IMR-90 (cell line): ENCODE measurements around the gene SPACA6. TPM values are rescaled to one million over a fixed set of nuclear protein-coding genes. Genes with fewer than 3 reads are reported as not detected.

Experiments
- ATAC-seq: fragments of 200-7000 bp; cut with Tn5 transposase; 2 replicates; pipeline ENCODE4 v1.9.1; 2020; ENCODE audit warnings: low read depth, mild to moderate bottlenecking, moderate library complexity
- BruUV-seq: library from RNA; stranded (reverse); fragments of 400-500 nt; replicated peaks from 2 replicates; lab custom pipeline; 2021; lab: Mats Ljungman, UMichigan
- CTCF ChIA-PET: fragments of 300-600 bp; formaldehyde crosslinking; extraction: SDS; loops from one replicate; lab custom pipeline; 2021; ENCODE audit warnings: antibody characterized with exemption; lab: Yijun Ruan, JAX
- POLR2A ChIA-PET: fragments of 300-600 bp; sonication (Branson Sonifier 250); formaldehyde crosslinking; loops from one replicate; lab custom pipeline; 2022; ENCODE audit warnings: antibody characterized with exemption; ENCODE audit not compliant: unreplicated experiment; lab: Charles Lee
- DNase-seq: peaks from one replicate; pipeline ENCODE4 v3.0.0; 2013
- H2AFZ ChIP-seq: replicated peaks from 2 replicates; pipeline ENCODE3; 2013; ENCODE audit warnings: low read length, mild to moderate bottlenecking; ENCODE audit not compliant: poor library complexity
- H2AK5ac ChIP-seq: 2 replicates; pipeline ENCODE4 v1.6.1; 2013; ENCODE audit warnings: low read depth, low read length, inconsistent platforms
- H2AK9ac ChIP-seq: replicated peaks from 2 replicates; pipeline ENCODE3; 2013; ENCODE audit warnings: mild to moderate bottlenecking, low read depth, low read length, moderate library complexity; ENCODE audit not compliant: poor library complexity
- H2BK120ac ChIP-seq: 2 replicates; pipeline ENCODE4 v1.6.1; 2013; ENCODE audit warnings: low read depth, low read length, inconsistent platforms
- H2BK15ac ChIP-seq: 3 replicates; pipeline ENCODE4 v1.6.1; 2013; ENCODE audit warnings: low read depth, low read length, inconsistent platforms
- H2BK20ac ChIP-seq: 2 replicates; pipeline ENCODE4 v1.6.1; 2013; ENCODE audit warnings: low read depth, mild to moderate bottlenecking, inconsistent platforms, low read length, moderate library complexity
- H2BK5ac ChIP-seq: 2 replicates; pipeline ENCODE4 v1.6.1; 2013; ENCODE audit warnings: mild to moderate bottlenecking, low read depth, low read length, inconsistent platforms; ENCODE audit not compliant: poor library complexity, severe bottlenecking
- H3K14ac ChIP-seq: replicated peaks from 2 replicates; pipeline ENCODE4 v1.6.1; 2013; ENCODE audit warnings: low read depth, low read length, inconsistent platforms
- H3K18ac ChIP-seq: 2 replicates; pipeline ENCODE4 v1.6.1; 2013; ENCODE audit warnings: low read depth, low read length, control low read depth
- H3K23ac ChIP-seq: 2 replicates; pipeline ENCODE4 v1.6.1; 2013; ENCODE audit warnings: low read depth, low read length, inconsistent platforms
- H3K27ac ChIP-seq: 2 replicates; pipeline ENCODE4 v1.5.1; 2013; ENCODE audit warnings: mild to moderate bottlenecking, control low read depth, low read length; ENCODE audit not compliant: insufficient read depth
- H3K27me3 ChIP-seq: 2 replicates; pipeline ENCODE4 v1.6.1; 2013; ENCODE audit warnings: low read length; ENCODE audit not compliant: control insufficient read depth, insufficient read depth
- H3K36me3 ChIP-seq: 2 replicates; pipeline ENCODE4 v1.6.1; 2013; ENCODE audit warnings: low read length, mixed read lengths; ENCODE audit not compliant: control insufficient read depth, insufficient read depth
- H3K4ac ChIP-seq: 2 replicates; pipeline ENCODE4 v1.6.1; 2013; ENCODE audit warnings: low read depth, low read length, inconsistent platforms
- H3K4me1 ChIP-seq: 2 replicates; pipeline ENCODE4 v1.6.1; 2013; ENCODE audit warnings: low read length, mixed read lengths; ENCODE audit not compliant: control insufficient read depth, insufficient read depth
- H3K4me2 ChIP-seq: 2 replicates; pipeline ENCODE4 v1.6.1; 2013; ENCODE audit warnings: low read depth, mild to moderate bottlenecking, control low read depth, low read length, moderate library complexity
- H3K4me3 ChIP-seq: 2 replicates; pipeline ENCODE4 v1.5.1; 2013; ENCODE audit warnings: low read depth, mild to moderate bottlenecking, control low read depth, low read length, moderate library complexity; ENCODE audit not compliant: insufficient read depth
- H3K56ac ChIP-seq: 2 replicates; pipeline ENCODE4 v1.6.1; 2013; ENCODE audit warnings: low read length, inconsistent platforms; ENCODE audit not compliant: insufficient read depth; ENCODE audit errors: extremely low read depth
- H3K79me1 ChIP-seq, 2 experiments: 2 replicates each; pipeline ENCODE4 v1.6.1; 2013; ENCODE audit warnings: low read length in 2 of 2, inconsistent platforms in 1 of 2, low read depth in 1 of 2
- H3K9ac ChIP-seq: 2 replicates; pipeline ENCODE4 v1.6.1; 2013; ENCODE audit warnings: low read depth, low read length, control low read depth
- H3K9me1 ChIP-seq: 2 replicates; pipeline ENCODE4 v1.6.1; 2013; ENCODE audit warnings: low read length, inconsistent platforms; ENCODE audit not compliant: insufficient read depth
- H3K9me3 ChIP-seq: 2 replicates; pipeline ENCODE4 v1.6.1; 2013; ENCODE audit warnings: low read length; ENCODE audit not compliant: control insufficient read depth, insufficient read depth
- H4K20me1 ChIP-seq: 2 replicates; pipeline ENCODE4 v1.6.1; 2013; ENCODE audit warnings: low read length, inconsistent platforms; ENCODE audit not compliant: insufficient read depth
- H4K5ac ChIP-seq: 2 replicates; pipeline ENCODE4 v1.6.1; 2013; ENCODE audit warnings: mild to moderate bottlenecking, low read depth, low read length, control low read depth
- H4K8ac ChIP-seq, 2 experiments: 2 replicates each; pipeline ENCODE4 v1.6.1; 2013; ENCODE audit warnings: low read depth in 2 of 2, low read length in 2 of 2, control low read depth in 1 of 2, inconsistent platforms in 1 of 2
- H4K91ac ChIP-seq: 2 replicates; pipeline ENCODE4 v1.6.1; 2013; ENCODE audit warnings: low read depth, low read length, inconsistent platforms; ENCODE audit not compliant: insufficient read depth
- BHLHE40 ChIP-seq: fragments of 150-350 bp; IDR thresholded peaks from 2 replicates; pipeline ENCODE4 v1.6.1; 2016; ENCODE audit warnings: mild to moderate bottlenecking, low read depth, low read length
- CEBPB ChIP-seq: IDR thresholded peaks from 2 replicates; pipeline ENCODE4 v1.6.1; 2012; ENCODE audit warnings: low read depth, low read length, improper control_type of control experiment
- CHD1 ChIP-seq: IDR thresholded peaks from 2 replicates; pipeline ENCODE4 v1.6.1; 2012; ENCODE audit warnings: low read depth, low read length, improper control_type of control experiment
- CTCF ChIP-seq: conservative IDR thresholded peaks from 2 replicates; pipeline ENCODE4 v1.5.1; 2012; ENCODE audit warnings: mild to moderate bottlenecking, low read depth, low read length, improper control_type of control experiment
- ELK1 ChIP-seq: fragments of 150-350 bp; IDR thresholded peaks from 2 replicates; pipeline ENCODE4 v1.6.1; 2016; ENCODE audit warnings: low read depth, mild to moderate bottlenecking, low read length, moderate library complexity, borderline replicate concordance
- FOS ChIP-seq: fragments of 150-350 bp; IDR thresholded peaks from 2 replicates; pipeline ENCODE4 v1.6.1; 2016; ENCODE audit warnings: low read depth, low read length
- MAFK ChIP-seq: IDR thresholded peaks from 2 replicates; pipeline ENCODE4 v1.6.1; 2012; ENCODE audit warnings: low read depth, low read length, improper control_type of control experiment
- MAZ ChIP-seq: IDR thresholded peaks from 2 replicates; pipeline ENCODE4 v1.6.1; 2012; ENCODE audit warnings: low read depth, mild to moderate bottlenecking, low read length, improper control_type of control experiment, moderate library complexity, borderline replicate concordance
- MXI1 ChIP-seq: IDR thresholded peaks from 2 replicates; pipeline ENCODE4 v1.6.1; 2012; ENCODE audit warnings: low read depth, mild to moderate bottlenecking, low read length, moderate library complexity, borderline replicate concordance
- NFE2L2 ChIP-seq: fragments of 150-350 bp; IDR thresholded peaks from 2 replicates; pipeline ENCODE4 v1.6.1; 2016; ENCODE audit warnings: low read depth, mild to moderate bottlenecking, low read length
- POLR2A ChIP-seq: IDR thresholded peaks from 2 replicates; pipeline ENCODE4 v1.6.1; 2012; ENCODE audit warnings: mild to moderate bottlenecking, low read depth, low read length
- RAD21 ChIP-seq: IDR thresholded peaks from 2 replicates; pipeline ENCODE4 v1.6.1; 2012; ENCODE audit warnings: low read length, improper control_type of control experiment
- RCOR1 ChIP-seq: IDR thresholded peaks from 2 replicates; pipeline ENCODE4 v1.6.1; 2012; ENCODE audit warnings: mild to moderate bottlenecking, low read length, improper control_type of control experiment; ENCODE audit not compliant: insufficient replicate concordance
- RFX5 ChIP-seq: IDR thresholded peaks from 2 replicates; pipeline ENCODE4 v1.8.0; 2012; ENCODE audit warnings: low read depth, mild to moderate bottlenecking, low read length, moderate library complexity
- SMC3 ChIP-seq: fragments of 150-350 bp; IDR thresholded peaks from 2 replicates; pipeline ENCODE4 v1.6.1; 2016; ENCODE audit warnings: low read depth, mild to moderate bottlenecking, antibody characterized with exemption, low read length, moderate library complexity
- USF2 ChIP-seq: fragments of 150-350 bp; IDR thresholded peaks from 2 replicates; pipeline ENCODE4 v1.6.1; 2017; ENCODE audit warnings: mild to moderate bottlenecking, antibody characterized with exemption, low read length, low read depth
- WGBS, 2 experiments: methylation state at CpG; one replicate each; pipeline versions ENCODE4 v1.1.5 to v1.1.7; 2013; ENCODE audit warnings: missing lambda C conversion rate in 2 of 2; ENCODE audit not compliant: insufficient read length in 1 of 2; ENCODE audit errors: extremely low coverage in 2 of 2; 5-methylcytosine and 5-hydroxymethylcytosine counted together
- dilution Hi-C: fragments of 300-500 bp; cut with HindIII; formaldehyde crosslinking; loops from one replicate; pipeline ENCODE4 v1.14.3; 2018; ENCODE audit warnings: low sequenced_read_pairs; ENCODE audit not compliant: unreplicated experiment
- in situ Hi-C: fragments of 300-500 bp; cut with MboI; formaldehyde crosslinking; loops from 3 replicates; pipeline ENCODE4 v1.14.3; 2019; ENCODE audit warnings: low sequenced_read_pairs, inconsistent platforms, mixed read lengths
- intact Hi-C: fragments of 100-400 bp; cut with micrococcal nuclease; formaldehyde crosslinking; loops from 2 replicates; pipeline ENCODE4 v1.10.0; 2022
- polyA plus RNA-seq, 3 experiments: library from polyadenylated mRNA; depleted of rRNA; stranded (reverse); fragments of >200 nt; gene quantifications; 2 replicates each; pipeline ENCODE4 v1.2.3, GENCODE V29; 2012; ENCODE audit warnings: low replicate concordance in 1 of 3
- total RNA-seq: library from RNA; depleted of rRNA; stranded (reverse); fragments of >200 nt; gene quantifications from 2 replicates; pipeline ENCODE4 v1.2.3, GENCODE V29; 2012

SPACA6 gene
- total and polyA plus RNA-seq, 2 of the 4 experiments (the other 2 are of a cell fraction), result 1.3 to 13.6 TPM

- Histone ChIP-seq H3K4me1 (no peaks in the 10 kb centered on the region), H2BK120ac (no peak overlapping the region), H2BK20ac (no peak overlapping the region), H2BK5ac (no peak overlapping the region), H2AK5ac (no peak overlapping the region), H3K27ac (no peak overlapping the region), H3K14ac (no peak overlapping the region), H3K56ac (no peak overlapping the region), H3K4me2 (no peak overlapping the region), H4K91ac (no peak overlapping the region), H3K23ac (no peak overlapping the region), H4K20me1 (no peaks in the 10 kb centered on the region), H2AK9ac (no peak overlapping the region), H4K5ac (no peak overlapping the region), H2BK15ac (no peak overlapping the region), H3K9ac (no peak overlapping the region), H2AFZ (no peak overlapping the region), H3K9me3 (no peaks in the 10 kb centered on the region), H3K36me3 (no peaks in the 10 kb centered on the region), H3K27me3 (no peaks in the 10 kb centered on the region), H3K4me3 (no peak overlapping the region), H3K79me1 (no peaks in the 10 kb centered on the region), H4K8ac (no peak overlapping the region), H3K18ac (no peak overlapping the region), H3K9me1 (no peaks in the 10 kb centered on the region), H3K4ac (no peak overlapping the region)
- intact Hi-C loops, result no loop called here
- no peak for DNase-seq
- ATAC-seq, result no peak
- TF ChIP-seq FOS (no peak), USF2 (no peak), CHD1 (no peak), MXI1 (no peak), BHLHE40 (no peak), ELK1 (no peak), CTCF (no peak), MAZ (no peak), MAFK (no peak), CEBPB (no peak), SMC3 (no peak), POLR2A (no peak), NFE2L2 (no peak), RFX5 (no peak), RAD21 (no peak), RCOR1 (no peak)
- BruUV-seq, result no TSS peak
- dilution Hi-C loops, result no loop called here
- in situ Hi-C loops, result loop anchor here (5.0 kb wide), 1 partner anchor 182 kb away; no protein-coding TSS in a partner anchor
- POLR2A ChIA-PET, result no interaction called here
- no CpG with 5 or more reads among the region's 4 CpGs for WGBS, 2 experiments
- CTCF ChIA-PET, result interaction anchor here (0.7 to 1.1 kb wide), 2 partner anchors 15 to 123 kb away, joined by 3 to 4 read pairs; no protein-coding TSS in a partner anchor
These were observed 38.3 kb upstream of the SPACA6 start for GRCh38 chr19:51654783-51655182.
